K562 (cell line): ENCODE data around the gene ARL5C. TPM values are rescaled to one million over a fixed set of nuclear protein-coding genes. Genes with fewer than 3 reads are reported as not detected.

Experiments used
- CREB3L1 ChIP-seq: fragments of 450-650 bp; IDR thresholded peaks from 2 replicates; pipeline ENCODE4 v1.6.1; 2014; ENCODE audit warnings: low read depth, mild to moderate bottlenecking, moderate library complexity, borderline replicate concordance
- LCOR ChIP-seq: sonication (generic); formaldehyde crosslinking; IDR thresholded peaks from 2 replicates; pipeline ENCODE4 v1.8.0; 2022; ENCODE audit warnings: mild to moderate bottlenecking, missing genetic modification reagents
- MBD2 ChIP-seq: sonication (generic); IDR thresholded peaks from 2 replicates; pipeline ENCODE4 v1.6.1; 2016; ENCODE audit warnings: low read depth, borderline replicate concordance
- NCOR1 ChIP-seq: fragments of 450-650 bp; IDR thresholded peaks from 2 replicates; pipeline ENCODE4 v1.6.1; 2016; ENCODE audit warnings: mild to moderate bottlenecking, moderate library complexity
- POLR2H ChIP-seq: IDR thresholded peaks from 2 replicates; pipeline ENCODE4 v1.6.1; 2016; ENCODE audit warnings: missing genetic modification characterization, low read depth, mild to moderate bottlenecking, control low read depth, missing compliant biosample characterization, moderate library complexity
- RBFOX2 ChIP-seq: fragments of 200-400 bp; formaldehyde crosslinking; IDR thresholded peaks from 2 replicates; pipeline ENCODE4 v1.6.1; 2017; ENCODE audit warnings: low read depth, mild to moderate bottlenecking, low read length, moderate library complexity
- RBM14 ChIP-seq: fragments of 200-400 bp; formaldehyde crosslinking; IDR thresholded peaks from 2 replicates; pipeline ENCODE4 v1.6.1; 2018; ENCODE audit warnings: low read depth, mild to moderate bottlenecking, low read length, moderate library complexity, borderline replicate concordance; ENCODE audit not compliant: insufficient read depth
- RUNX1 ChIP-seq: sonication (generic); IDR thresholded peaks from 2 replicates; pipeline ENCODE4 v1.6.1; 2016; ENCODE audit warnings: antibody characterized with exemption, low read depth
- SMARCC2 ChIP-seq: fragments of 450-650 bp; IDR thresholded peaks from 2 replicates; pipeline ENCODE4 v1.6.1; 2017; ENCODE audit warnings: antibody characterized with exemption, moderate library complexity, mild to moderate bottlenecking, low read depth
- TCF3 ChIP-seq: sonication (generic); formaldehyde crosslinking; IDR thresholded peaks from 2 replicates; pipeline ENCODE4 v1.4.0; 2020; ENCODE audit warnings: mild to moderate bottlenecking, missing genetic modification reagents
- TEAD4 ChIP-seq, 2 experiments: sonication (generic) in 1 of 2; formaldehyde crosslinking in 1 of 2; IDR thresholded peaks; 2 replicates each; pipeline versions ENCODE4 v1.6.1 to v1.8.0; 2012 to 2022; ENCODE audit warnings: borderline replicate concordance in 1 of 2, inconsistent platforms in 1 of 2, low read length in 1 of 2, mild to moderate bottlenecking in 1 of 2, missing genetic modification reagents in 1 of 2
- TFE3 ChIP-seq: fragments of 450-650 bp; formaldehyde crosslinking; IDR thresholded peaks from 2 replicates; pipeline ENCODE4 v1.4.0; 2020; ENCODE audit warnings: mild to moderate bottlenecking, mixed read lengths
- U2AF2 ChIP-seq: fragments of 200-400 bp; formaldehyde crosslinking; optimal IDR thresholded peaks from 2 replicates; pipeline ENCODE3; 2017; ENCODE audit warnings: low read depth, mild to moderate bottlenecking, low read length
- ZNF551 ChIP-seq: fragments of 250-450 bp; sonication (Bioruptor Pico); IDR thresholded peaks from 2 replicates; pipeline ENCODE4 v1.5.0; 2021; ENCODE audit warnings: mild to moderate bottlenecking, moderate library complexity
- ZZZ3 ChIP-seq: fragments of 450-650 bp; IDR thresholded peaks from 2 replicates; pipeline ENCODE4 v1.6.1; 2016; ENCODE audit warnings: antibody characterized with exemption, mild to moderate bottlenecking, moderate library complexity
- polyA plus RNA-seq, 8 experiments: library from polyadenylated mRNA; depleted of rRNA in 4 of 8; stranded (reverse) in 5 of 8; unstranded in 3 of 8; fragments of >200 nt; fragmentation: Nextera tagmentation in 2 of 8; fragmentation: Illumina TruSeq in 1 of 8; extraction: Ambion mirVana in 2 of 8; extraction: Trizol in 1 of 8; gene quantifications; 2 replicates each; pipeline versions ENCODE4 v1.2.1 to v1.2.3, GENCODE V29; 2011 to 2014; ENCODE audit warnings: inconsistent platforms in 1 of 8, missing spikeins in 1 of 8
- total RNA-seq, 7 experiments: library from RNA; depleted of rRNA in 6 of 7; stranded (reverse); fragments of >200 nt in 6 of 7; fragmentation: Illumina TruSeq in 2 of 7; extraction: Trizol in 2 of 7; gene quantifications; 2 replicates each; pipeline versions ENCODE4 v1.2.1 to v1.2.3, GENCODE V29; 2011 to 2021; ENCODE audit warnings: low replicate concordance in 1 of 7
- TF ChIP-seq, protein P1 (sequence below): sonication (generic); formaldehyde crosslinking; IDR thresholded peaks from 2 replicates; pipeline ENCODE4 v1.8.0; 2023; ENCODE audit warnings: mild to moderate bottlenecking, missing genetic modification reagents
- TF ChIP-seq, protein P2 (sequence below), 2 experiments: IDR thresholded peaks; 2 replicates each; pipeline ENCODE4 v1.6.1; 2011; ENCODE audit warnings: borderline replicate concordance in 1 of 2, control low read depth in 1 of 2, low read depth in 1 of 2, low read length in 1 of 2, mild to moderate bottlenecking in 1 of 2, mixed read lengths in 1 of 2, moderate library complexity in 1 of 2; ENCODE audit not compliant: insufficient read depth in 1 of 2, insufficient read length in 1 of 2, poor library complexity in 1 of 2, severe bottlenecking in 1 of 2; ENCODE audit errors: extremely low read depth in 1 of 2
- TF ChIP-seq, protein P3 (sequence below): sonication (generic); formaldehyde crosslinking; IDR thresholded peaks from 2 replicates; pipeline ENCODE4 v1.8.0; 2023; ENCODE audit warnings: mild to moderate bottlenecking, missing genetic modification reagents

The ARL5C gene
- total and polyA plus RNA-seq, 9 of the 15 experiments (the other 6 are each of a cell fraction or from before 2014, with no cell fraction given) = not detected

DNA sequence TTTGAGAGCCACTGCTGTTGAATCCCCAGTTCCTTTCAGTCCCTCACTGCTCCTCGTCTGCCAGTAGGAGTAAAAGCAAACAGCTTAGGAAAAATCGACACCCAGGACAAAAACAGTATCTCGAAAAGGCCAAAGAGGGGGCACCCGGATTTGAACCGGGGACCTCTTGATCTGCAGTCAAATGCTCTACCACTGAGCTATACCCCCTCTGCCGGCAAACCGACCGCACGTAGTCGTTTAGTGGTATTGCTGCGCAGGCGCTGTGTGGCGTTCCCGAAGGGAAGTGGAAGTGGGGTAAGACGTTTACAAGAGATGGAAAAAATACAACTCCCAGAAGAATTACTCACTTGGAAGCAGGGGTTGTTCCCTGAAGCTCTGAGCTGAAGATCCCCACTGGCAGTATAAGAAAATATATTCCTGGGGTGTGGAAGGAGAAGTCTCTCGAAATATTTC is 12.3 kb downstream of the ARL5C start (continued):
- TF ChIP-seq, protein P1, sequence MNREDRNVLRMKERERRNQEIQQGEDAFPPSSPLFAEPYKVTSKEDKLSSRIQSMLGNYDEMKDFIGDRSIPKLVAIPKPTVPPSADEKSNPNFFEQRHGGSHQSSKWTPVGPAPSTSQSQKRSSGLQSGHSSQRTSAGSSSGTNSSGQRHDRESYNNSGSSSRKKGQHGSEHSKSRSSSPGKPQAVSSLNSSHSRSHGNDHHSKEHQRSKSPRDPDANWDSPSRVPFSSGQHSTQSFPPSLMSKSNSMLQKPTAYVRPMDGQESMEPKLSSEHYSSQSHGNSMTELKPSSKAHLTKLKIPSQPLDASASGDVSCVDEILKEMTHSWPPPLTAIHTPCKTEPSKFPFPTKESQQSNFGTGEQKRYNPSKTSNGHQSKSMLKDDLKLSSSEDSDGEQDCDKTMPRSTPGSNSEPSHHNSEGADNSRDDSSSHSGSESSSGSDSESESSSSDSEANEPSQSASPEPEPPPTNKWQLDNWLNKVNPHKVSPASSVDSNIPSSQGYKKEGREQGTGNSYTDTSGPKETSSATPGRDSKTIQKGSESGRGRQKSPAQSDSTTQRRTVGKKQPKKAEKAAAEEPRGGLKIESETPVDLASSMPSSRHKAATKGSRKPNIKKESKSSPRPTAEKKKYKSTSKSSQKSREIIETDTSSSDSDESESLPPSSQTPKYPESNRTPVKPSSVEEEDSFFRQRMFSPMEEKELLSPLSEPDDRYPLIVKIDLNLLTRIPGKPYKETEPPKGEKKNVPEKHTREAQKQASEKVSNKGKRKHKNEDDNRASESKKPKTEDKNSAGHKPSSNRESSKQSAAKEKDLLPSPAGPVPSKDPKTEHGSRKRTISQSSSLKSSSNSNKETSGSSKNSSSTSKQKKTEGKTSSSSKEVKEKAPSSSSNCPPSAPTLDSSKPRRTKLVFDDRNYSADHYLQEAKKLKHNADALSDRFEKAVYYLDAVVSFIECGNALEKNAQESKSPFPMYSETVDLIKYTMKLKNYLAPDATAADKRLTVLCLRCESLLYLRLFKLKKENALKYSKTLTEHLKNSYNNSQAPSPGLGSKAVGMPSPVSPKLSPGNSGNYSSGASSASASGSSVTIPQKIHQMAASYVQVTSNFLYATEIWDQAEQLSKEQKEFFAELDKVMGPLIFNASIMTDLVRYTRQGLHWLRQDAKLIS (CRISPR knock-in tag) = 0 out of 2 replicates have a peak, but pooled peaks have one; percentile 49
- TF ChIP-seq POLR2H (tag) (peak; percentile 99; the same call in 1 of the 2 replicates), RBFOX2 (0 out of 2 replicates have a peak, but pooled peaks have one; percentile 10), ZNF551 (CRISPR knock-in tag) (no peak), U2AF2 (no peak), TFE3 (CRISPR knock-in tag) (no peak), ZZZ3 (no peak), MBD2 (no peak), TCF3 (CRISPR knock-in tag) (no peak), LCOR (CRISPR knock-in tag) (no peak), RBM14 (no peak), CREB3L1 (no peak), SMARCC2 (no peak), NCOR1 (no peak), TEAD4 (IDR thresholded peaks at IDR 0.05; ENCODE audit: low read length) (peak; percentile 76), TEAD4 (CRISPR knock-in tag; IDR thresholded peaks at IDR 0.05; ENCODE audit: borderline replicate concordance) (no peak), RUNX1 (no peak)
- TF ChIP-seq, protein P2, sequence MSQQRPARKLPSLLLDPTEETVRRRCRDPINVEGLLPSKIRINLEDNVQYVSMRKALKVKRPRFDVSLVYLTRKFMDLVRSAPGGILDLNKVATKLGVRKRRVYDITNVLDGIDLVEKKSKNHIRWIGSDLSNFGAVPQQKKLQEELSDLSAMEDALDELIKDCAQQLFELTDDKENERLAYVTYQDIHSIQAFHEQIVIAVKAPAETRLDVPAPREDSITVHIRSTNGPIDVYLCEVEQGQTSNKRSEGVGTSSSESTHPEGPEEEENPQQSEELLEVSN (IDR thresholded peaks at IDR 0.05; ENCODE audit: borderline replicate concordance in 1 of 2, extremely low read depth in 1 of 2, insufficient read depth in 1 of 2, insufficient read length in 1 of 2, low read depth in 1 of 2, low read length in 1 of 2, poor library complexity in 1 of 2, severe bottlenecking in 1 of 2) = no peak
- TF ChIP-seq, protein P3, sequence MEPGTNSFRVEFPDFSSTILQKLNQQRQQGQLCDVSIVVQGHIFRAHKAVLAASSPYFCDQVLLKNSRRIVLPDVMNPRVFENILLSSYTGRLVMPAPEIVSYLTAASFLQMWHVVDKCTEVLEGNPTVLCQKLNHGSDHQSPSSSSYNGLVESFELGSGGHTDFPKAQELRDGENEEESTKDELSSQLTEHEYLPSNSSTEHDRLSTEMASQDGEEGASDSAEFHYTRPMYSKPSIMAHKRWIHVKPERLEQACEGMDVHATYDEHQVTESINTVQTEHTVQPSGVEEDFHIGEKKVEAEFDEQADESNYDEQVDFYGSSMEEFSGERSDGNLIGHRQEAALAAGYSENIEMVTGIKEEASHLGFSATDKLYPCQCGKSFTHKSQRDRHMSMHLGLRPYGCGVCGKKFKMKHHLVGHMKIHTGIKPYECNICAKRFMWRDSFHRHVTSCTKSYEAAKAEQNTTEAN (CRISPR knock-in tag) = no peak
